Tongue (tissue), 2 donors: ENCODE measurements around the gene SHB. TPM values are rescaled to one million over a fixed set of nuclear protein-coding genes. Genes with fewer than 3 reads are reported as not detected.

Experiments used
- DNase-seq: peaks from one replicate; pipeline ENCODE4 v3.0.0-alpha.2; 2015
- total RNA-seq: library from RNA; depleted of rRNA; stranded (reverse); fragments of >200 nt; gene quantifications from one replicate; pipeline ENCODE4 v1.2.3, GENCODE V29; 2014

The SHB gene
- total RNA-seq, 1 donor from 2014 or later = 10.2 TPM

DNA sequence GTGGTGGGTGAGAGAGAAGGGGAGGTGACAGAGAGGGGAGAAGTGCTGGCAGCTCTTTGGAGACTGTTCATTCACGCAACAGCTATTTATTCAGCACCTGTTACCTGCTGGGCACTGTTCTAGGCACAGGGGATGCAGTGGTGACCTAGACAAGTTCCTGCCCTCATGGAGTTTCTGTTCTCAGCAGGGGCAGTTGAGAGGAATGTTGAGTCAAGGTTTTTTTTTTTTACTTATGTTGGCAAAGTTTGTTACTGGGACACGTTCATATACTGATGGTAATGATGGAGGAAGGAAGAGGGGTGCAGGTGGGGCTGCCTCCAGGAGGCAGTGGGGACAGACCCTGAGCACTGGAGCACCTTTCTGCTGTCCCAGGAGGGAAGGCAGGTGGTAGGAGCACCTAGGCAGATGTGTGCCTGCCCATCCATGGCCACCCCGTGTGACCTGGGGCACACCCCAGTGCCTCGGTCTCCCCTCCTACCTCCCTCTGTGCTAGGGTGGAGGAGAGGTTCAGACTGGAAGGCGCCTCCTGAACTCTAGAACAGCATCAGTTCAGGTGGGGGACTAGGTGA, 115.7 kb downstream of the SHB start:
- DNase-seq = no peak

DNA sequence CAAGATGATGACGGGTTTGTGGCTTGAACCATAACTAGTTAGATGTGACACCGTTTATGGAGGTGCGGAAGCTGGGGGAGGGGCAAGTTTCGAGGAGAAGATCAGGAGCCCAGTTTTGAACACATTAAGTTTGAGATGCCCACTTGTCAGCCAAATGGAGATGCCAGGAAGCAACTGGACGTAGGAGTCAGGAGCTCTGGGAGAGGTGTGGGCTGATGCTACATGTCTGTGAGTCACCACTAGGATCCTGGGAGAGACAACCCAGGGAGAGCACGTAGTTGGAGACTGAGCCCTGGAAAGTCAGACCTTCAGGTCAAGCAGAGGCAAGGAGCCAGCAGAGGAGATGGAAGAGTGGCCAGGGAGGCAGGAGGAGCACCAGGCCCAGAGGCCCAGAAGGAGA, 116.3 kb downstream of the SHB start:
- DNase-seq = no peak

- no peak for DNase-seq
These were observed 117.2 kb downstream of the SHB start for GRCh38 chr9:37951671-37952449.

DNA sequence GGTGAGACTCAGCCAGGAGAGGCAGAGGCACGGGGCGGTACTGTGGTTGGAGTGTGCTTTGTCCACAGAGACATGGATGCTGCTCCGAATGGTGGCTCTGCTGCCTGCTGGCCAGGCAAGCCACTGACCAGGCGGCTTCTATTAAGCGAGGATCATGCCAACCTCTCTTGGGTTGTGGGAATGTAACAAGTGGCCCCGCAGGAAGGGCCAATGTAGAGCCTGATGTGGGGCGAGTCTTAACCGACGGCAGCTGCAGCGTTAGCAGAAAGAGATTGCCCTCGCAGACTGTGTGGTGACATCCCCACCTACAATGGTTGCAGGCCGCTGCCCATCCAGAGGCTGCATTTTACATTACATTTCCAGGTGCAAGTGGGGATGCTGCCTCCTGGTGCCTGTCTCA, 118.5 kb downstream of the SHB start:
- no peak for DNase-seq

DNA sequence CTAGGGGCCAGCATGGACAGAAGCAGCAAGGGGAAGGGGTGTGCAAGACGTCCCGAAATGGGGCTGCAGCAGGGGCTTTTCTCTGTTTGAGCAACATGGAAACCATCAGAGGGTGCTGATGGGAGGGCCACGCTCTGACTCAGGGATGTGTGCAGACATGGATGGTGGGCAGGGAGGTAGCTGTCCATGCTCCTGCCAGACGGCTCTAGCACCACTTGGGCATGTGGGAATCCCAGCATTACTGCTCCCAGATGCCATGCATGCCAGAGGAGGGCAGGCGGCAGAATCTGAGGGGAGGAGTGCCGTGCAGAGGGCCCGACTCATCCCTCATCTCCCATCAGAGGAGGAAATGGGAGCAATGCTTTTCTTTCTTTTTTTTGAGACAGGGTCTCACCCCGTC, 119.5 kb downstream of the SHB start:
- no peak for DNase-seq

GRCh38 chr9:37948417-37948980, 120.5 kb downstream of the SHB start:
- no peak for DNase-seq

- DNase-seq = no peak
These were observed 121.0 kb downstream of the SHB start for GRCh38 chr9:37947977-37948376.

DNA sequence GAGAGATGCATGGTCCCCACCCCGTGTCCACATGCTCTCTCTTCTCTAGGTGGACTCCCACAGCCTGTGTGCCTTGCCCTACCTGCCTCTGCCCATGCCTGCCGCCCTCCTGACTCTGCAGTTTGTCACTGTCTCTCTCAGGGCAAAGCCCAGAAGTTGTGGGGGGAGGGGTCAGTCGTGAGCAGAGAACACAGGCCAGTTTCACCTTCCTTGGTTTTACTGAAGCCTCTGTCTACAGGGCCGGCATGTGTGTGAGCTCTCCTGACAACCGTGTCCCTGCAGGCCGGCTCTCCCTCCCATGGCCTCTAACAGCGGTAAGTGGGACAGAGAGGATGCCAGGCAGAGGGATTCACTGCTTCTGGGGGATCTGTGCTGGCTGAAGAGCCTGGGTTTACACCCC, 121.6 kb downstream of the SHB start:
- no peak for DNase-seq

- DNase-seq = no peak
These were observed 122.1 kb downstream of the SHB start for GRCh38 chr9:37946971-37947370.

- DNase-seq = no peak
These were observed 123.0 kb downstream of the SHB start for GRCh38 chr9:37946041-37946440.

- no peak for DNase-seq
These were observed 124.2 kb downstream of the SHB start for GRCh38 chr9:37944671-37945481.

DNA sequence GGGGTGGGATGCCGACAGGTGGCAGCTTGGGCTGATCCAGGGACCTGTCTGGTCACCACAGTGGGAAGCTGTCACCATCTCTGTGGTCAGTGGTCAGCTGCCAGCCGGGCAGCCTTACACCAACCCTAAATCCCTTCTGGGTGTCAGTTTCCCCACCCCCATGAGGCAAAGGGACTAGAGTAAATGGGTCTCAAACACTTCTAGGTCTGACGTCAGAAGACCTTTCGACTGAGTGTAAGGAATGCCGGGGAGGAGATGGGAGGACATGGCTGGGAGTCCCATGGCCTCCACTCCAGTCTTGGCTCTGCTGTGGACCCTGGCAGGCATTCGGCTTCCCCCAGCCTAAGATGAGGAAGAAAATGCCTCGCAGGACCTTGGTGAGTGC, 124.8 kb downstream of the SHB start:
- no peak for DNase-seq

DNA sequence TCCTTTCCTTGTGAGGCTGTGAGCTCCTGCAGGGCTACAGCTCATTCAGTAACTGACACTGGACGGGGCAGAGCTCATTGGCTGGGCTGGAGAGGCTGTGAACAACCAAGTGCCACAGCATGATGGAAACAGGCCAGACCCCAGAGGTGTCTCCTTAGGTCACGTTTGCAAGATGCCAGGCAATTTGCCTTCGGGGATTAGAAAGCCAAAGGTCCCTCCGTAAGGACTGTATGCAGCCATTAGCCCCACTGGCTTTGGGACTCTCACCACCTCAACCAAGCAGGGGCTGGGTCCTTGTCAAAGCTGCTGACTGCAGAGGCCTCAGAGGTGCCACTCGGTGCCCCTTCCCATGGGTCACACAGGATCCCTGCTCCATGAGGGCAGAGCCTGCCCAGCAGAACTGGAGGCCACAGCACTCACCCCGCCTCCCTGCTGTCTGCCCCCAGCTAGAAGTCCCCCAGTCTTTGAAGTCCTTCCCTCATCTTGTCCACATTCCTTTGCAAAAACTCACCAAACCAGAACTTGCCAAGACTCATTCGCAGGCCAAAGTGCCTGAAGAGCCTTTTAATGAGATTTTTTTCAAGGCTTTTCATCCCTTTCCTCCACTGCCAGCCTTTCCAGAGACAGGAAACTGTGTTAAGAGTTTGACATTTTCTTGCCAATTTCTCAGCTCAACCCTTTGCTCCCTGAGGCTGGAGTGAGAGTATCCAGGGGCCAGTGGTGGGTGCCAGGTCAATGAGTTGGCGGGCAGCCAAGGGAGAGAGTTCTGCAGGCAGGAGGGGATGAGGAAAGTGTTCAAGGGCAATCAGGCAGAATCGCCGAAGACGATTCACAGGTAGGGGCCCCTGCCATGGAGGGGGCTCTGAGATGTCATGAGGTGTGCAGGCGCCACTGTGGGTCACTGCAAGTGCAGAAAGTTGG, 125.4 kb downstream of the SHB start:
- DNase-seq = peak; percentile 78

- no peak for DNase-seq
These were observed 126.2 kb downstream of the SHB start for GRCh38 chr9:37942621-37943344.

DNA sequence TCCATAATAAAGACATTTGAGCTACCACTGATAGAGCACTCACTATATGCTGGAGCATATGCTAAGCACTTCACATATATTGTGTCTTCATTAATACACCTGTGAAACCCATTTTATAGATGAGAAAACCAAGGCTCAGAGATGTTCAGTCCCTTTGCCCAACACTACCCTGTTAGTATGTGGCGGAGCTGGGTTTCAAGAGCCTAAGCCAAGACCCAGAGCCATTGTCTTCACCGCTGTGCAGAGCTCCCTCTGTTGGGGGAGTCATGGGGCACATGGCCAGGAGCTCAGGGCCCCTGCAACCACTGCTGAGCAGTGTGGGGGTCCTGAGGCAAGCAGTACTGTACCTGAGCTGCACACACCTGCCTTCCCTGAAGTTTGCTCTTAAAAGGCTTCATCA, 127.8 kb downstream of the SHB start:
- no peak for DNase-seq

DNA sequence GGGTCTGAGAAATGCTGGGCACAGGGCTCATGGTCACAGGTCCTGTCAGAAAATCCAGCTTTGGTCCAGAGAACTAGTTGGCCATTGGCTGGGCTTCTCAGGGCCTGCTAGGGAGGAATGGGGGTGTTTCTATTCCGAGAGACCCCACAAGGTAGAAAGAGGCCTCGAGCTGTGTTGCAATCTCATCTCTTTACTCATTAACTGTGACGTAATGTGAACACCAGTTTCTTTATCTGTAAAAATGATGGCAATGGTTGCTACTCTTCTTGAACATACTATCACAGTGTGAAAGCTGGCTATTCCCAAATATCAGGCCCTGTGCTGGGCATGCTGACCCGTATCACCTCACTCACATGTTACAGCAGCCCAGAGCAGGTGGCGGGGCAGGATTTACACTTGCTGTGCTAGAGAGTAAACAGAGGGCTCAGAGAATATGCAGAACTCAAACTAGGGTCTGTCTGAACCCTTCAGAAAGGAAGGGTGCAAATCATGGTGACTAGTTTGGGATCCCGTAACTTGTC, 129.4 kb downstream of the SHB start:
- no peak for DNase-seq

DNA sequence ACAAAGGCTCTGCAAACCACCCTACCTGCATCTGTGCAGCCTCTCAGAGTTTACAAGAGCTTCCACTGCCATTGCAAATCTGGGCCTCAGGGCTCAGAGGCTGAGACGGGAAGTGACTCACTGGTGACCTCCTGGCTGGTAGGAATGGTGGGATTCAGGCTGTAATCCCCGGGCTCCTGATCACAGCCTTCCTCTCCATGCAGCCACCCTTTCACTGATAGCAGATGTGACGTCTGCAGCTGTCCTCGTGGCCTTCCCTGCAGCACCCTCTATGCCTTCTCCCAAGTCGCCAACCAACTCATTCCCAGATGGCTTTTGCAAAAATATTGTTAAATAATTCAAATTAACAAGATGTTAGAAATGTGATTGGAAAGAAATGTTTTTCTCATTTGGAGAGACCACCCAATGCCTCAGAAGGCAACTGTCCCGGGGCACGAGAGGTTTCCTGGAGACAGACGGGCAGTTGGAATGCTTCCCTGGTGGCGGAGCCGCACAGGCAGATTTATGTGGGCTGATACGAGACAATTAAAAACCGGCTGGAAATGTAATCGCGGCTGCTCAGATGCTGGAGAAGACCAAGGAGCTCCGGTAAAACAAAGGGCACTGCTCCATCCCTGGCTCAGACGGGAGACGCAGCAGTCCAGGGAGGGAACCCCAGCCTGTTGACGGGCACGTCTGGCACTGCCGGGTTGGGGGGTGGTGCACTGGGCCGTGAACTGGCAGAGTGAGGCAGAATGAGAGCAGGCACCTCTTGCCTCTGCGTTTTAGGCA, 130.7 kb downstream of the SHB start:
- peak; percentile 52 for DNase-seq

- no peak for DNase-seq
These were observed 131.7 kb downstream of the SHB start for GRCh38 chr9:37937366-37937765.

DNA sequence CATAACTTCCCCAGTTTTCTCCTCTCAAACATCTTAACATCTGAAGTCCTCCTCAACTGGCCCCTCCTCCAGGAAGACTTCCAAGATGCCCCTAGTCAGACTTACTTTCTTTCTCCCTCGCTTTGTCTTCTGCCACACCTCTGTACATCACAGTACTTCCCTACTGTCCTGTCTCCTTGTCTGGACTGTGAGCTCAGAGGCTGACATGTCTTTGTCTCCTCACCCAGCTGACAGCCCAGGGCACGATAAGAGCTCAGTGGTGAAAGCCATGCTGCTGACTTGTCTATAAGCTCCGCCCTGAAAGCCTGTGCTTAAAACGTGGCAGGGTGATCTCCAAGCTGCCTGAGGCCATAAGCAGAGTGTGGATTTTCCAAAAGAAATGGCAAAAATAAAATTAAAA, 132.1 kb downstream of the SHB start:
- no peak for DNase-seq

DNA sequence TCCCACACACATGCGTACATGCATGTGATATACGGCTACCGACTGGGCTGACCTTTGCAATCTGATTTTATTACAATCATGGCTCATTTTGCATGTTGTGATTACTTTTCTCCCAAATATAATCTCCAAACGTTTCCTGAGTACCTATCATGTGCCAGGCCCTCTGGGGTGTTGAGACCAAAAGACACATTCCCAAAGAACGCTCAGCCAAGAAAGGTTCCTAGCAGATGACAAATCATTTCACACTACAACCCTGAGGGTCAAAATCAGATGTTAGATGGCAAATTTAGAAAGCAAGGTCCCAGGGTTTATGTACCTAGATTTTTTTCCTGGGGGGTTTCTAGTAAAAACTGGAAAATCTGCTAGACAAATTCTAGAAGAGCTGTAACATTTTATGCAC, 132.7 kb downstream of the SHB start:
- no peak for DNase-seq
